ENCODE measurements around the gene USP53. TPM values are rescaled to one million over a fixed set of nuclear protein-coding genes. Genes with fewer than 3 reads are reported as not detected.
"Not testable (repeated sequence)": the region's sequence is repeated elsewhere in the genome, so short reads cannot be mapped to it uniquely, and the experiment has no call there.

Gene USP53
- total RNA-seq, 1 donor from 2014 or later, result 19.8 TPM

- H3K36me3 Mint-ChIP-seq (ENCODE audit: insufficient read depth), result peaks cover 4% of the 10 kb centered on the region
- TF ChIP-seq, protein P1, sequence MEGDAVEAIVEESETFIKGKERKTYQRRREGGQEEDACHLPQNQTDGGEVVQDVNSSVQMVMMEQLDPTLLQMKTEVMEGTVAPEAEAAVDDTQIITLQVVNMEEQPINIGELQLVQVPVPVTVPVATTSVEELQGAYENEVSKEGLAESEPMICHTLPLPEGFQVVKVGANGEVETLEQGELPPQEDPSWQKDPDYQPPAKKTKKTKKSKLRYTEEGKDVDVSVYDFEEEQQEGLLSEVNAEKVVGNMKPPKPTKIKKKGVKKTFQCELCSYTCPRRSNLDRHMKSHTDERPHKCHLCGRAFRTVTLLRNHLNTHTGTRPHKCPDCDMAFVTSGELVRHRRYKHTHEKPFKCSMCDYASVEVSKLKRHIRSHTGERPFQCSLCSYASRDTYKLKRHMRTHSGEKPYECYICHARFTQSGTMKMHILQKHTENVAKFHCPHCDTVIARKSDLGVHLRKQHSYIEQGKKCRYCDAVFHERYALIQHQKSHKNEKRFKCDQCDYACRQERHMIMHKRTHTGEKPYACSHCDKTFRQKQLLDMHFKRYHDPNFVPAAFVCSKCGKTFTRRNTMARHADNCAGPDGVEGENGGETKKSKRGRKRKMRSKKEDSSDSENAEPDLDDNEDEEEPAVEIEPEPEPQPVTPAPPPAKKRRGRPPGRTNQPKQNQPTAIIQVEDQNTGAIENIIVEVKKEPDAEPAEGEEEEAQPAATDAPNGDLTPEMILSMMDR (IDR thresholded peaks at IDR 0.05; ENCODE audit: unreplicated experiment), result no peak
- H3K9me3 Mint-ChIP-seq (ENCODE audit: low read depth), result no peaks in the 10 kb centered on the region
- H3K27me3 Mint-ChIP-seq, result no peaks in the 10 kb centered on the region
- no peak for DNase-seq (ENCODE audit: low spot score, unreplicated experiment)
- H3K4me3 Mint-ChIP-seq (ENCODE audit: low read depth), result no peak overlapping the region
- H3K4me1 Mint-ChIP-seq (ENCODE audit: low read depth), result no peaks in the 10 kb centered on the region
- no peak overlapping the region for H3K27ac Mint-ChIP-seq
Measured at GRCh38 chr4:119243868-119244267, 31.4 kb downstream of the USP53 start.

GRCh38 chr4:119244344-119244743 lies 31.8 kb downstream of the USP53 start:
- no peaks in the 10 kb centered on the region for H3K4me1 Mint-ChIP-seq (ENCODE audit: low read depth)
- TF ChIP-seq, protein P1 (IDR thresholded peaks at IDR 0.05; ENCODE audit: unreplicated experiment), result no peak
- no peaks in the 10 kb centered on the region for H3K9me3 Mint-ChIP-seq (ENCODE audit: low read depth)
- H3K4me3 Mint-ChIP-seq (ENCODE audit: low read depth), result no peak overlapping the region
- no peak overlapping the region for H3K27ac Mint-ChIP-seq
- no peak for DNase-seq (ENCODE audit: low spot score, unreplicated experiment)
- H3K36me3 Mint-ChIP-seq (ENCODE audit: insufficient read depth), result peaks cover 4% of the 10 kb centered on the region
- no peaks in the 10 kb centered on the region for H3K27me3 Mint-ChIP-seq

DNA sequence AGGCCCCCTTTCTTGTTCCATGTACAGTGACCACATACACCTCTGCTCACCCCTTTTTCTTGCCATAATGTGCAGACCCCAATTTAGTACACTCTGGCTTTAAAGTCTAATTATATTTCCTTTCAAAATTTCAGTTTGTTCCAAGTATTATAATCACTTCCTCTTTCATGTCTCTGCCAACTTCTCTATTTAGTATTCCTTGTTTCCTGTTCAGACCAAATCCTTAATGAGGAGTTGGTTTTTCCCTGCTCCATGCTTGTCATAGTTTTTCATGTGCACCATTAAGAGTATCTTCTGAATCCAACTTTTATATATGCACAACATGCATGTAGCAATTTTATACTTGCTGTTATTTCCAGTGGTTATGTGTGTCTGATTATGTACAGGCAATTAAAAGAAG lies 32.3 kb downstream of the USP53 start:
- no peak overlapping the region for H3K27ac Mint-ChIP-seq
- no peaks in the 10 kb centered on the region for H3K27me3 Mint-ChIP-seq
- no peak for DNase-seq (ENCODE audit: low spot score, unreplicated experiment)
- H3K9me3 Mint-ChIP-seq (ENCODE audit: low read depth), result no peaks in the 10 kb centered on the region
- TF ChIP-seq, protein P1 (IDR thresholded peaks at IDR 0.05; ENCODE audit: unreplicated experiment), result no peak
- H3K36me3 Mint-ChIP-seq (ENCODE audit: insufficient read depth), result peaks cover 5% of the 10 kb centered on the region
- no peaks in the 10 kb centered on the region for H3K4me1 Mint-ChIP-seq (ENCODE audit: low read depth)
- no peak overlapping the region for H3K4me3 Mint-ChIP-seq (ENCODE audit: low read depth)

- H3K4me1 Mint-ChIP-seq (ENCODE audit: low read depth), result no peaks in the 10 kb centered on the region
- H3K36me3 Mint-ChIP-seq (ENCODE audit: insufficient read depth), result peaks cover 14% of the 10 kb centered on the region
- no peak overlapping the region for H3K27ac Mint-ChIP-seq
Measured at GRCh38 chr4:119246177-119246733, 33.7 kb downstream of the USP53 start.

GRCh38 chr4:119251037-119251436 lies 38.5 kb downstream of the USP53 start:
- not testable (repeated sequence) for DNase-seq (ENCODE audit: low spot score, unreplicated experiment); H3K4me1 Mint-ChIP-seq (ENCODE audit: low read depth); H3K4me3 Mint-ChIP-seq (ENCODE audit: low read depth); H3K27me3 Mint-ChIP-seq; H3K27ac Mint-ChIP-seq; H3K9me3 Mint-ChIP-seq (ENCODE audit: low read depth)
- H3K36me3 Mint-ChIP-seq (ENCODE audit: insufficient read depth), result peaks cover 43% of the 10 kb centered on the region

More at GRCh38 chr4:119246177-119246733, 33.7 kb downstream of the USP53 start:
- Mint-ChIP-seq H3K9me3 (ENCODE audit: low read depth) (no peaks in the 10 kb centered on the region), H3K4me3 (ENCODE audit: low read depth) (no peak overlapping the region), H3K27me3 (no peaks in the 10 kb centered on the region)
- TF ChIP-seq, protein P1 (IDR thresholded peaks at IDR 0.05; ENCODE audit: unreplicated experiment), result no peak
- DNase-seq (ENCODE audit: low spot score, unreplicated experiment), result no peak

DNA sequence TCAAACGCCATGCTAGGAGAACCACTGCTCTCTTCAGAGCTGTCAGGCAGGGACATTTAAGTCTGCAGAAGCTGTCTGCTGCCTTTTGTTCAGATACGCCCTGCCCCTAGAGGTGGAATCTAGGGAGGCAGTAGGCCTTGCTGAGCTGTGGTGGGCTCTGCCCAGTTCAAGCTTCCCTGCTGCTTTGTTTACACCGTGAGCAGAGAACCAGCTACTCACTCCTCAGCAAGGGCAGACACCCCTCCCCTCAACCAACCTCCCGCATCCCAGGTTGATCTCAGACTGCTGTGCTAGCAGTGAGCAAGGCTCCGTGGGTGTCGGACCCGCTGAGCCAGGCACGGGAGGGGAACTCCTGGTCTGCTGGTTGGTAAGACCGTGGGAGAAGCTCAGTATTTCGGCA lies 42.7 kb downstream of the USP53 start:
- not testable (repeated sequence) for H3K27me3 Mint-ChIP-seq; H3K9me3 Mint-ChIP-seq (ENCODE audit: low read depth); DNase-seq (ENCODE audit: low spot score, unreplicated experiment); H3K27ac Mint-ChIP-seq; H3K4me3 Mint-ChIP-seq (ENCODE audit: low read depth); H3K4me1 Mint-ChIP-seq (ENCODE audit: low read depth)
- TF ChIP-seq, protein P1 (IDR thresholded peaks at IDR 0.05; ENCODE audit: unreplicated experiment), result peak; percentile 19
- H3K36me3 Mint-ChIP-seq (ENCODE audit: insufficient read depth), result peaks cover 47% of the 10 kb centered on the region
